Colon (tissue), 2 donors: Measurements from ENCODE around the gene FANCI.

Experiments
- FAIRE-seq: peaks from 2 replicates; lab custom pipeline; 2012; peaks lifted over from hg19 to GRCh38; lab: Jason Lieb, UNC
- donor health status: control.
- donor health status: control.

FANCI gene

GRCh38 chr15:89243691-89244573, at the start of gene FANCI:
TSS of gene FANCI (plus strand) at chr15:89243979. CDS start at chr15:89247648, 3,669 bp downstream.
- no peak for FAIRE-seq

DNA sequence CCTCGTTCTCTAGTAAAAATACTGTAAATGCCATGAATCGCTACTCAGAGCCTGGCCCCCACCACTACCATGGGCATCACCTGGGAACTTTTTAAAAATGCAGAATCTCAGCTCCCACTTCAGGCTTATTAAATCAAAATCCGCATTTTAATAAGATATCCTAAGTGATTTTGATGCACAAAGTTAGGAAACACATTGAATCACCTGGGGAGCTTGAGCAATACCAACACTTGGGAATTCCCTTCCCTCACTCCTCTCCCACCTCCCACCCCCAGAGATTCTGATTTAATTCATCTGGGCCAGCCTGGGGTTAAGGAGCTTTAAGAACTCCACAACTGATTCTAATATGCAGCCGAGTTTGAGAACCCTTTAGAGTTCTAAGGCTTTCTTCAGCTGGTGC, 49.2 kb upstream of the FANCI start:
- no peak for FAIRE-seq

- FAIRE-seq, result no peak
Measured at GRCh38 chr15:89195836-89196235, 47.9 kb upstream of the FANCI start.

GRCh38 chr15:89196241-89196640, 47.5 kb upstream of the FANCI start:
- FAIRE-seq, result no peak

GRCh38 chr15:89196994-89197393, 46.8 kb upstream of the FANCI start:
- FAIRE-seq, result no peak

GRCh38 chr15:89197503-89197971, 46.2 kb upstream of the FANCI start:
- FAIRE-seq, result no peak

GRCh38 chr15:89198196-89198595, 45.6 kb upstream of the FANCI start:
- no peak for FAIRE-seq

DNA sequence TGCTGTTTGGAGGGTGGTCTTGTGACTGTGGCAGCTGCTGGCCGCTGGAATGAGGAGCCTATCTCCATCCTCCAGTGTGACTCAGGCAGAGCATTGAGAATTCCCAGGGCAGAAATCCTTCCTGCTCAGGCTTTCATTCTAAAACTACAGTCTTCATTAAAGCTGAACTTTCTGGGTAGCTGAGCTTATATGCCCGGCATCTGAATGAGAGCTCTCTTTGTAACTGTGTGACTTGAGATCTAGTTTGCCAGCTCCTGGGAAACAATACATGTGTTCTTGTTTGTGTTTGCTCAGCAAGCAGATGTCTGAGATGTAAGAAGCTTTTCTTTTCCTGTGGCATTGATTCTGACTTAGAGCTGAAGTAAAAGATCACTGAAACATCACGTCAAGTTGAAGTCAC, 44.8 kb upstream of the FANCI start:
- FAIRE-seq, result no peak

- FAIRE-seq, result no peak
Measured at GRCh38 chr15:89199746-89200145, 44.0 kb upstream of the FANCI start.

GRCh38 chr15:89200182-89200581, 43.6 kb upstream of the FANCI start:
- FAIRE-seq, result no peak

DNA sequence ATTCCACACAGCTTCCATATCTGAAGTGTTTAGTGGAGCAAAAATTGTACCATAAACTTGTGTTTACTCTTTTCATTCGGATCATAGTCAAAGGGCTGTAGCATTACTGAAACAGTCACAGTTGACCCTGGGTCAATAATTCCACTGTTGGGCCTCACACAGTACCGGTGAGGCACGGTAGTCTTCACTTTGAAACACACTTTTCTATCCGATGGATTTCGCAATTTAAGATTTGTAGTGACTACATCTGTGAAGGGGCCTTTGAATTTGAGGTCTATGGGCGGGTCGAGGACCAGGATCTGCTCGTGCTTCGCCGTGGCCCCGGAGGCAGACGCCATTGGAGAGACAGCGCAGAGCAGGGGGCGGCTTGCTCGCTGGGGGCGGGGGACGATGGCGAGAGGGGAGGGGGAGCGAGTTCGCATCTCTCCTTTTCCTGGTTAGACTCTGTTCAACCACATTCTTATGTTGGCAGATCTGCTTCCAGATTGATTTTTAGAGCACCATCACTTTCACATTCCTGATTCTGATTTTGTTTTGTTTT, 42.2 kb upstream of the FANCI start:
- no peak for FAIRE-seq

DNA sequence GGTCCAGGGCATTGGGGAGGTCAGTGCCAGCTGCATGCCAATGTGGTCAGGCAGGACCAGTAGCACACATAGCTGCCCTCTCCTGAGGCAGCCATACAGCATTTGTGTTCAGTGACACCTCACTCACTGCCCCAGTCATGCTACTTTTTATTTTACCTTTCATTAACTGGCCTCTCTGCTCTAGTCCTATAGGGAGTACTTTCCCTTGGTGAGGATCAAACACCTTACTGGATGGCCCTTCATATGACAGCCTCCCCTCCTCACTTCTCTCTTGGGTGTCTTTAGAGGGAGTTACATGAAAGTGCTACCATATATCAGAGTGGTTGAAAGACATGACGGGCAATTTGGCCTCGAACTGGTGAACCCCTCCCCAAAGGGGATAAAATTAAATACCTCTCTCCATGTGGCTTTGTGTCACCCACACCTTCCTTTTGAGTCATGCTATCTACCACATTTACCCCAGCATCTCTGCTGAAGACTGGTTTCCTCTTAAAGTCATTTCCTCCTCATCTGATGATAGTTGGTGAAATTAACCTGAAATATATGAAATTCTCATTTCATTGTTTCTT, 40.0 kb upstream of the FANCI start:
- FAIRE-seq, result no peak

DNA sequence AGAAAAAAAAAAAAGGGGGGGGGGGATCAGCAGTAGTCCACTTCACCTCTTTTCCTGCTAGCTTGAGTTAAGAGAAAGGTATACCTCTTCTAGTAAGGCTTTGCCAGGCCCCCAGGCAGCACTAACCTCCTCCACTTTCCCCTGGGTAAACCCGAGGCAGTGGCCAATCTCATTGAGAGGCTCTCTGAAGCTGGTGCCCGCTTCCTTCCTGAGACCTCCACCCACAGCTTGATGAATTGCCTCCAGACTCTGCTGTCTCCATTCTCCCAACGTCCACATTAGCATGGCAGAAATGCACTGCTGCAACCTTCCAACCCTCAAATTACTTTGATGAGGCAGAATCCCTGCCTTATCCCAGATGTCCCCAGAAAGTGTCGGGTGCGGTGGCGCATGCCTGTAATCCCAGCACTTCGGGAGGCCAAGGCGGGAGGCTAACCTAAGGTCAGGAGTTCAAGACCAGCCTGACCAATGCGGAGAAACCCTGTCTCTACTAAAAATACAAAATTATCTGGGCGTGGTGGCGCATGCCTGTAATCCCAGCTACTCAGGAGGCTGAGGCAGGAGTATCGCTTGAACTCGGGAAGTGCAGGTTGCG, 37.7 kb upstream of the FANCI start:
- no peak for FAIRE-seq

DNA sequence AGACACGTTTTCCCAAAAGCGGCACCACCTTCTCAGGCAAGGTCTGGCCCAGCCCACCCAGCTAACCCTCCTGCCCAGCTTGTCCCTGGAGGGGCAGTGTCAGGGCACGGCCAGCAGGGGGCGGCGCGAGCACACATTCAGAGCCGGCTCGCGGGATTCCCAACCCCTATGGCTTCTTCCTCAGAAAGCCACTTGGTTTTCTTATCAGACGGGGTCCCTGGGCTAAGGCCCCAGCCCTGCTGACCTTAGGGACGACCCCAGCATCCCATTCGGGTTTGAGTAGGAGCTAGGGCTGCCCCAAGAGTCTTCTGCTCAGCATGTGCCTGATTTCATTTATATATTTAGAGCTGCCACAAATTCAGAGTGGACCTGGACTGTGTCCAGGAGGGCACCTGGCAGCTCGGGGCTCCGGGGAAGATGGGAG, 36.9 kb upstream of the FANCI start:
- no peak for FAIRE-seq

DNA sequence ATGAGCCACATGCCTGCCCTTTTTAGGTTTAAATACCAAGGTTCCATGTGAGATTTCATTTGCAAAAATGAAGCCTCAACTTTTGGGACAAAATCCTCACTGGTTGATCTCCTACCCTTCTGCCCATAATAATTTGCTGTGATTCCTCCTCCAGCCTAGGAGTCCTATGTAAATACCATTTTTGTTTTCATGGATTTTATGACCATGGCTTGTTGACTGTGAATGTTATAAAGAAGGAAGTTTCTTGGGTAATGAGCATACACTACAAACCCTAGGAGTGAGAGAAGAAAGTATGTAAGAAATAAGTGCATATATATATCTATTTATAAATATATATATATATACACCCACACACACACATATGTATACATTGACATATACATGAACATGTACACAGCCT, 35.5 kb upstream of the FANCI start:
- FAIRE-seq, result no peak

GRCh38 chr15:89209057-89209456, 34.7 kb upstream of the FANCI start:
- no peak for FAIRE-seq

GRCh38 chr15:89211678-89212170, 32.1 kb upstream of the FANCI start:
- FAIRE-seq, result no peak

GRCh38 chr15:89215627-89216026, 28.2 kb upstream of the FANCI start:
- no peak for FAIRE-seq

GRCh38 chr15:89217031-89217430, 26.7 kb upstream of the FANCI start:
- no peak for FAIRE-seq

- FAIRE-seq, result no peak
Measured at GRCh38 chr15:89217686-89218376, 25.9 kb upstream of the FANCI start.

DNA sequence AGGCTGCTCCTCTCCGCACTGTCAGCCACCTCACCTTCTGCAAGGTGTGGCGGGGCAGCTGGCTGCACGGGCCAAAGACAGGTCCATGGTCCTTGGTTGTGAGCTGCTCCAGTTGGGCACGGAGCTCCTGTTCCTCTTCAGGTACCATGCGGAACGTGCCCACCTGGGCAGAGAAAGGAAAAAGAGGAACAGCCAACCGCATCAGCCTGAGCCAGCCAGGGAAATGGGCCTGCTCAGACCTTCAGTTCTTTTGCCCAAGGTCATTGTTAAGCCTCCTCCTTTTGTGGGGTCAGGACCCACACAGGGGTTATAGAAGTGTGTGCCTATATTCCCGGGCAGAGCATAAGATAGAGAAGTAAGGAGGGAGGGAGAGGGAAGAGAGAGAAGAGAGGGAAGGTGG, 25.2 kb upstream of the FANCI start:
- no peak for FAIRE-seq

GRCh38 chr15:89221543-89221942, 22.2 kb upstream of the FANCI start, which contains the start of gene RLBP1:
TSS of gene RLBP1 (minus strand) at chr15:89221579. CDS start at chr15:89218975, 2,604 bp downstream.
- FAIRE-seq, result no peak
